Glutamatergic neuron (in vitro differentiated cells): ENCODE results near the gene AMTN. TPM values are rescaled to one million over a fixed set of nuclear protein-coding genes. Genes with fewer than 3 reads are reported as not detected.
"Not testable (repeated sequence)": the region's sequence is repeated elsewhere in the genome, so short reads cannot be mapped to it uniquely, and the experiment has no call there.

Source experiments
- DNase-seq: peaks from one replicate; pipeline ENCODE4 v3.0.0; 2022
- H3K27ac Mint-ChIP-seq: one replicate; pipeline ENCODE4 v1.8.0; 2020; ENCODE audit warnings: mild to moderate bottlenecking, mixed read lengths, inconsistent platforms; ENCODE audit not compliant: unreplicated experiment
- H3K27me3 Mint-ChIP-seq: one replicate; pipeline ENCODE4 v1.8.0; 2020; ENCODE audit warnings: mild to moderate bottlenecking, moderate library complexity, mixed read lengths, inconsistent platforms; ENCODE audit not compliant: unreplicated experiment
- H3K36me3 Mint-ChIP-seq: one replicate; pipeline ENCODE4 v1.8.0; 2020; ENCODE audit warnings: mild to moderate bottlenecking, mixed read lengths, inconsistent platforms; ENCODE audit not compliant: unreplicated experiment
- H3K4me1 Mint-ChIP-seq: one replicate; pipeline ENCODE4 v1.8.0; 2020; ENCODE audit warnings: mild to moderate bottlenecking, low read depth, mixed read lengths, inconsistent platforms; ENCODE audit not compliant: unreplicated experiment
- H3K4me3 Mint-ChIP-seq: one replicate; pipeline ENCODE4 v1.8.0; 2020; ENCODE audit warnings: mild to moderate bottlenecking, mixed read lengths, inconsistent platforms; ENCODE audit not compliant: unreplicated experiment
- H3K9me3 Mint-ChIP-seq: one replicate; pipeline ENCODE4 v1.8.0; 2020; ENCODE audit warnings: mild to moderate bottlenecking, moderate library complexity, mixed read lengths, inconsistent platforms; ENCODE audit not compliant: unreplicated experiment
- CTCF ChIP-seq: fragments of 200-600 bp; sonication (generic); IDR thresholded peaks from one replicate; pipeline ENCODE4 v1.5.0; 2021; ENCODE audit not compliant: partially characterized antibody, unreplicated experiment
- long read RNA-seq: library from polyadenylated mRNA; unstranded; transcript quantifications from one replicate; pipeline ENCODE4 v2.0.0, GENCODE V29; 2020; ENCODE audit not compliant: unreplicated experiment
- total RNA-seq: library from RNA; stranded (reverse); fragmentation: NEBNext Ultra II Directional; extraction: Animal tissue kit (Norgen Biotek cat#: 25700); gene quantifications from one replicate; pipeline ENCODE4 v1.2.1, GENCODE V29; 2021; ENCODE audit not compliant: unreplicated experiment

AMTN gene, protein sequence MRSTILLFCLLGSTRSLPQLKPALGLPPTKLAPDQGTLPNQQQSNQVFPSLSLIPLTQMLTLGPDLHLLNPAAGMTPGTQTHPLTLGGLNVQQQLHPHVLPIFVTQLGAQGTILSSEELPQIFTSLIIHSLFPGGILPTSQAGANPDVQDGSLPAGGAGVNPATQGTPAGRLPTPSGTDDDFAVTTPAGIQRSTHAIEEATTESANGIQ
- total RNA-seq: not detected
- long read RNA-seq: 0 reads

GRCh38 chr4:70518269-70518668, at the start of gene AMTN:
AMTN (plus strand) TSS chr4:70518569; CDS start chr4:70518778, 209 bp downstream.
- H3K4me1 Mint-ChIP-seq: no peaks in the 10 kb centered on the region
- H3K4me3 Mint-ChIP-seq: no peak within 1 kb of the TSS

GRCh38 chr4:70471897-70472296, 46.5 kb upstream of the AMTN start, which contains the start of gene MUC7:
MUC7 (plus strand) TSS chr4:70472197; CDS start chr4:70474022, 1,825 bp downstream.
- Mint-ChIP-seq H3K9me3 (no peaks in the 10 kb centered on the region), H3K27ac (no peak within 1 kb of the TSS), H3K27me3 (peaks cover 1% of the 10 kb centered on the region), H3K4me3 (no peak within 1 kb of the TSS), H3K4me1 (no peaks in the 10 kb centered on the region), H3K36me3 (no peaks in the 10 kb centered on the region)
- no peak for DNase-seq
- no peak for TF ChIP-seq CTCF

More at GRCh38 chr4:70518269-70518668, at the start of gene AMTN:
- H3K27ac Mint-ChIP-seq: no peak within 1 kb of the TSS
- DNase-seq: no peak
- no peak for TF ChIP-seq CTCF
- peaks cover 3% of the 10 kb centered on the region for H3K27me3 Mint-ChIP-seq
- H3K9me3 Mint-ChIP-seq: no peaks in the 10 kb centered on the region
- no peaks in the 10 kb centered on the region for H3K36me3 Mint-ChIP-seq

DNA sequence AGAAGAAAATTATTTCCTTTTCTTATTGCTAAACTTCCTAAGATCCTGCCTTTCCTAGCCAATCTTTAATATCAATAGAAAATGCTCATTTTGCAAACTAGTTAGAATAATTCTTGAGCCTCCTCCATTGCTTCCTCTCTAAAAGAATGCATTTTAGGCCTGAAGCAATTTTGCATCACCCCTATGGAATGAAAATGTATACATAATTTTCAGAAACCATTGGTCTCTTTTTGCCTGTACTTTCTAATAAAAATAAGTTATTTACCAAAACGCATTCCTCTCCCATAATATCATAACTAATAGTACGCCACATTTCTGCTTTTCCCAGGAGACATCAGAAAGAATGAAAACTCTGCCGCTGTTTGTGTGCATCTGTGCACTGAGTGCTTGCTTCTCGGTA, 44.7 kb upstream of the AMTN start:
- H3K4me1 Mint-ChIP-seq: no peaks in the 10 kb centered on the region
- no peaks in the 10 kb centered on the region for H3K36me3 Mint-ChIP-seq
- DNase-seq: no peak
- no peak overlapping the region for H3K4me3 Mint-ChIP-seq
- TF ChIP-seq CTCF: no peak
- H3K9me3 Mint-ChIP-seq: no peaks in the 10 kb centered on the region
- H3K27me3 Mint-ChIP-seq: peaks cover 1% of the 10 kb centered on the region
- H3K27ac Mint-ChIP-seq: no peak overlapping the region

GRCh38 chr4:70488748-70489147, 29.6 kb upstream of the AMTN start:
- TF ChIP-seq CTCF: no peak
- H3K36me3 Mint-ChIP-seq: no peaks in the 10 kb centered on the region
- H3K4me3 Mint-ChIP-seq: no peak overlapping the region
- peaks cover 5% of the 10 kb centered on the region for H3K4me1 Mint-ChIP-seq
- no peak overlapping the region for H3K27ac Mint-ChIP-seq
- H3K9me3 Mint-ChIP-seq: no peaks in the 10 kb centered on the region
- no peak for DNase-seq
- H3K27me3 Mint-ChIP-seq: no peaks in the 10 kb centered on the region

DNA sequence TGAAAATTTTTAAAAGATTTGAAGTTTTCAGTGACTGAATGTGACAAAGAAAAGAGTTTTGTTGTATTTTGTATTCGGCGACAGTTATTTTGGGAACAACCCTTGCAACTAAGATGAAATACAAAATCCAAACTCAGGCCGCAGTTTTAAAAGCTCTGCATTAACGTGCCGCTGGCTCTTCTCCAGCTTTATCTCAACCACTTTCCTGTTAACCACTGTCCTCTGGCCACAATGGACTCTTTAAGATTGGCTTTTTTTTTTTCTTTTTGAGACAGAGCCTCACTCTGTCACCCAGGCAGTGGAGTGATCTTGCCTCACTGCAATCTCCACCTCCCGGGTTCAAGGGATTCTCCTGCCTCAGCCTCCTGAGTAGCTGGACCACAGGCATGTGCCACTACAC, 22.1 kb upstream of the AMTN start:
- no peak overlapping the region for H3K27ac Mint-ChIP-seq
- H3K36me3 Mint-ChIP-seq: no peaks in the 10 kb centered on the region
- peaks cover 5% of the 10 kb centered on the region for H3K4me1 Mint-ChIP-seq
- no peak overlapping the region for H3K4me3 Mint-ChIP-seq
- no peak for DNase-seq
- peaks cover 5% of the 10 kb centered on the region for H3K9me3 Mint-ChIP-seq
- TF ChIP-seq CTCF: no peak
- H3K27me3 Mint-ChIP-seq: no peaks in the 10 kb centered on the region

- not testable (repeated sequence) for H3K36me3 Mint-ChIP-seq, H3K27me3 Mint-ChIP-seq, H3K4me3 Mint-ChIP-seq, H3K27ac Mint-ChIP-seq, H3K9me3 Mint-ChIP-seq, H3K4me1 Mint-ChIP-seq, DNase-seq
Measured at GRCh38 chr4:70501838-70502237, 16.5 kb upstream of the AMTN start.
